ENCODE data around the gene FAM222B. TPM values are rescaled to one million over a fixed set of nuclear protein-coding genes. Genes with fewer than 3 reads are reported as not detected.

The FAM222B gene
- total RNA-seq, 4 donors from 2014 or later: 12.1 to 20.7 (median 17.8) TPM

DNA sequence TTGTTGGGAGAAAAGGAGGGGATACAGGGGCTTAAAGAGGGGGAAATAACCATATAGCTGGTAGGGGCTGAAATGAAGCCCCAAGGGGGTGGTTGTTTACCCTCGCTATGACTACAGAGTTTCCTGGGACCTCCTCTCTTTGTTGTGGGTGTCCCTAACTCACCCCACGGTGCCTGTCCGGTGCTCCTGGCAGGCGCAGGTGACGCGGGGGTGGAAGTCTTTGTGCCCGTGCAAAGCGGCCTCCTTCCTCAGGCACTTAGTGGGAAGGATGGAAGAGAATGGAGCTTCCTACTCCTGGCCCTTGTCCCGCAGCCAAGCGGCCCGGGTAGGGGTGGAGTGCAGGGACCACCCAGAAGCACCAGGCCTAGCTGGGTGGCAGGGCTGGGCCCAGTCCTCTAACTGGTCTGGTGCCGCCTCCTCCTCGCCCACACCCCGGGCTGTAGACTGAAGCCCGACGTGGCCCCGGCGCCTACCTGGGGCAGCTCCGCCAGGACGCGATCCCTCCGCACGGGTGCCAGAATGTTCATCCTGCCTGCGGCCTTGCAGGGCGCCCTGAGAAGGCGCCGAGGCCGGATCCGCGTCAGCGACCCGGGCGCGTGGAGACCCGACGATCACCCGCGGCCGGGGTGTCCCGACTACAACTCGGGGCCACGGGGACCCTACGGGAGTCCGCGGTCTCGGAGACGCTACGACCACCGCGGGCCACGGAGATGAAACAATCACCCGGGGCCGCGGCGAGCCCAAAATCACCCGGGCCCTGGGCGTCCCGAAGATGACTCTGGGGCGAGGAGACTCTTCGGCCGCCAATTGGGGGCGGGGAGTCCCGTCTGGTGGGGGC, 125.6 kb downstream of the FAM222B start:
- Histone ChIP-seq H3K4me1 (peaks cover 60% of the 10 kb centered on the region), H3K27ac (peak overlapping the region; percentile 94), H3K4me3 (peak overlapping the region; percentile 92), H3K9me3 (no peaks in the 10 kb centered on the region), H3K36me3 (peaks cover 29% of the 10 kb centered on the region), H3K27me3 (no peaks in the 10 kb centered on the region)
- WGBS: 26% methylated on average over 6 of the region's 63 CpGs
- peak in 1 of 2 donors; percentile 82 for DNase-seq (ENCODE audit: low spot score in 2 of 2)
- TF ChIP-seq, protein P1, sequence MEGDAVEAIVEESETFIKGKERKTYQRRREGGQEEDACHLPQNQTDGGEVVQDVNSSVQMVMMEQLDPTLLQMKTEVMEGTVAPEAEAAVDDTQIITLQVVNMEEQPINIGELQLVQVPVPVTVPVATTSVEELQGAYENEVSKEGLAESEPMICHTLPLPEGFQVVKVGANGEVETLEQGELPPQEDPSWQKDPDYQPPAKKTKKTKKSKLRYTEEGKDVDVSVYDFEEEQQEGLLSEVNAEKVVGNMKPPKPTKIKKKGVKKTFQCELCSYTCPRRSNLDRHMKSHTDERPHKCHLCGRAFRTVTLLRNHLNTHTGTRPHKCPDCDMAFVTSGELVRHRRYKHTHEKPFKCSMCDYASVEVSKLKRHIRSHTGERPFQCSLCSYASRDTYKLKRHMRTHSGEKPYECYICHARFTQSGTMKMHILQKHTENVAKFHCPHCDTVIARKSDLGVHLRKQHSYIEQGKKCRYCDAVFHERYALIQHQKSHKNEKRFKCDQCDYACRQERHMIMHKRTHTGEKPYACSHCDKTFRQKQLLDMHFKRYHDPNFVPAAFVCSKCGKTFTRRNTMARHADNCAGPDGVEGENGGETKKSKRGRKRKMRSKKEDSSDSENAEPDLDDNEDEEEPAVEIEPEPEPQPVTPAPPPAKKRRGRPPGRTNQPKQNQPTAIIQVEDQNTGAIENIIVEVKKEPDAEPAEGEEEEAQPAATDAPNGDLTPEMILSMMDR (IDR thresholded peaks at IDR 0.05): no peak
- TF ChIP-seq POLR2A (IDR thresholded peaks at IDR 0.05): no peak
- TF ChIP-seq EP300 (IDR thresholded peaks at IDR 0.05): no peak
- no peak for TF ChIP-seq POLR2AphosphoS5 (IDR thresholded peaks at IDR 0.05)

DNA sequence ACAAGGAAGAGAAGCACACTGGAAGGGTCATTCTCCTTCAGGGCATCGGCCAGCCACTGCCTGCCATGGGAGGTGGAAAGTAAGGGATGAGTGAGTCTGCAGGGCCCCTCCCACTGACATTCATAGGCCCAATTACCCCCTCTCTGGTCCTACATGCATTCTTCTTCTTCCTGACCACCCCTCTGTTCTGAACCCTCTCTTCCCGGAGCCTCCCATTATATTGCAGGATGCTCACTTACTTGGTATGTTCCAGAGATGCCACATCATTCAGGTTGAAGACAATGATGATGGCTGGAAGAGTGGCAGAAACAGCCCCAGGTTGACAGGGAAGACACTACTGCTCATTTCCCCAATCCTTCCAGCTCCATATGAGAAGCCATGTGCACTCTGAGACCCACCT, 127.4 kb downstream of the FAM222B start:
- no peak overlapping the region for H3K4me3 ChIP-seq
- no peaks in the 10 kb centered on the region for H3K27me3 ChIP-seq

DNA sequence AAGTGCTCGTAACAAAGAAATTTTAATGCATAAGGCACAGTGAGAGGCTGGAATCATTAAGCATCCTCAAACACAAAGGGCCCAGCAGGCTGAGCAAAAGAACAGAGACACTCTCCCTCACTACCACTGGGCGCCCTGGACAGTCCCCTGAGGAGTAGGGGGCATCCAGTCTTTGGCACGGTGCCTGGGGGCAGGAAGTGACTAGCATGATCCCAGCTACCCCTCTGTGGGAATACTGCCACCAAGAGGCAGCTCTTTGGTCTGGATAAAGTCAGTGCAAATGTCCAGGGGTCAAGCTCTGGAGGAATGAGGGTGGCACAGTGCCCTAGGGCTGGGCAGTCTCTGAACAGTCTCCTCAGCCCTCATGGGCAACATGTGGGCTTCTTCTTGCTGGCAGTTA, 128.3 kb downstream of the FAM222B start:
- Histone ChIP-seq H3K4me1 (peaks cover 60% of the 10 kb centered on the region), H3K9me3 (no peaks in the 10 kb centered on the region), H3K27me3 (no peaks in the 10 kb centered on the region), H3K27ac (no peak overlapping the region), H3K4me3 (no peak overlapping the region), H3K36me3 (peaks cover 23% of the 10 kb centered on the region)
- WGBS: 100% methylated on average over 3 of the region's 3 CpGs
- no peak for DNase-seq (ENCODE audit: low spot score in 2 of 2)
- TF ChIP-seq POLR2A (IDR thresholded peaks at IDR 0.05) (no peak), POLR2AphosphoS5 (IDR thresholded peaks at IDR 0.05) (no peak), EP300 (IDR thresholded peaks at IDR 0.05) (no peak)
- TF ChIP-seq, protein P1 (IDR thresholded peaks at IDR 0.05): no peak

More for the DNA sequence above, 127.4 kb downstream of the FAM222B start:
- Histone ChIP-seq H3K27ac (no peak overlapping the region), H3K4me1 (peaks cover 55% of the 10 kb centered on the region), H3K9me3 (no peaks in the 10 kb centered on the region), H3K36me3 (peaks cover 23% of the 10 kb centered on the region)
- TF ChIP-seq, protein P1 (IDR thresholded peaks at IDR 0.05): no peak
- TF ChIP-seq POLR2AphosphoS5 (IDR thresholded peaks at IDR 0.05) (no peak), POLR2A (IDR thresholded peaks at IDR 0.05) (no peak), EP300 (IDR thresholded peaks at IDR 0.05) (no peak)
- WGBS: 83% methylated on average over 2 of the region's 2 CpGs
- no peak for DNase-seq (ENCODE audit: low spot score in 2 of 2)

DNA sequence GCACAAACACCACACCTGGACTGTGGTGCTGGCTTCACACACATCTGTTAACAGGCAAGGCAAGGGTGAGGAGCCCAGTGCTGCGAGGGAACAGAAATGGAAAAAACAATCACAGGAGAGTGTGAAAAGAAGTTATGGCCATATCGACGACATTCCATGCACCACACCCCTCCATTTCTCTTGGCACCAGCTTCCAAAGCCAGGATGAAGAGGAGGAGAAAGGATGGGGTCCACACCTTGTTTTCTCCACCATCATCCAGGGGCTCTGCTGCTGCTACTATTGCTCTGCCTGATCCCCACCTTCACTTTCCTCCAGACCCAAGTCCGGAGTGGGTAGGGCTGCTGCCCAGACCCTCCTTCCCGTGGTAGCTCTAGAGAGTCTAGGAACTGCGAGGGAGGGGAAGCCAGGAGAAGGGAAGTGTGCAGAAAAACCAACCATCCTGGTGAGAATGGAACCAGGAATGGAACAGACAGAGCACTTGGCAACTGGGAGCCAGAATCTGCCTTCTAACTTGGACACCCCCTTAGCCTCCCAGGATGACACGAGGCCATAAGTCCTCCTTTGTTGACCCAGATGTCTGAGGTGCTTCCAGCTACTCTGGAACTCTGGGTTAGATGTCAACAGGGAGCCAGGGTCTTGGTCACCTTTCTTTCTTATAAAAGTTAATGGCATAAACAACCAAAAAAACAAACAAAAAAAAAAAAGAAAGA, 129.7 kb downstream of the FAM222B start:
- no peak for TF ChIP-seq POLR2A (IDR thresholded peaks at IDR 0.05)
- TF ChIP-seq EP300 (IDR thresholded peaks at IDR 0.05): no peak
- no peak for TF ChIP-seq POLR2AphosphoS5 (IDR thresholded peaks at IDR 0.05)
- TF ChIP-seq, protein P1 (IDR thresholded peaks at IDR 0.05): no peak
- 76% methylated on average over 7 of the region's 7 CpGs for WGBS
- H3K4me1 ChIP-seq: peaks cover 46% of the 10 kb centered on the region

More for the DNA sequence above, 129.7 kb downstream of the FAM222B start:
- Histone ChIP-seq H3K36me3 (peaks cover 23% of the 10 kb centered on the region), H3K27ac (no peak overlapping the region), H3K27me3 (no peaks in the 10 kb centered on the region), H3K4me3 (no peak overlapping the region), H3K9me3 (no peaks in the 10 kb centered on the region)
- DNase-seq (ENCODE audit: low spot score in 2 of 2): no peak

Data from suprapubic skin (tissue), 4 donors.